Ovary (tissue), 3 donors: ENCODE results near the gene PPME1.

Experiments
- CTCF ChIP-seq, 3 donors: fragments of 450-650 bp in 2 of 3; fragments of 200-600 bp in 1 of 3; IDR thresholded peaks; one replicate each; pipeline versions ENCODE4 v1.5.1 to v1.8.0; 2016 to 2022; ENCODE audit warnings: antibody characterized with exemption in 3 of 3, mild to moderate bottlenecking in 1 of 3
- POLR2A ChIP-seq: fragments of 450-650 bp; IDR thresholded peaks from one replicate; pipeline ENCODE4 v1.6.1; 2017; ENCODE audit warnings: antibody characterized with exemption, mild to moderate bottlenecking, moderate library complexity
- donor health status: DM: no; HTN: no; CAD: no.

GRCh38 chr11:74278721-74279161 is 107.7 kb downstream of the PPME1 start:
- TF ChIP-seq POLR2A (no peak), CTCF (IDR thresholded peaks at IDR 0.05) (no peak)
